ENCODE measurements around the gene AOC2. TPM values are rescaled to one million over a fixed set of nuclear protein-coding genes. Genes with fewer than 3 reads are reported as not detected.

The AOC2 gene
- total and polyA plus RNA-seq, 2 of the 13 experiments (the other 11 are each of a cell fraction or from before 2014, with no cell fraction given), result 1.2 to 3.3 TPM

GRCh38 chr17:42804918-42805367, 39.4 kb upstream of the AOC2 start (continued):
- TF ChIP-seq ZNF629 (CRISPR knock-in tag; conservative IDR thresholded peaks at IDR 0.05), result no peak
- peak; percentile 70; the same call in 1 of the 2 replicates for TF ChIP-seq ZNF24 (IDR thresholded peaks at IDR 0.05)
- TF ChIP-seq ATF3 (CRISPR knock-in tag; IDR thresholded peaks at IDR 0.05), result no peak
- TF ChIP-seq UBTF (CRISPR knock-in tag; IDR thresholded peaks at IDR 0.05), result no peak
- TF ChIP-seq GABPB1 (CRISPR knock-in tag; IDR thresholded peaks at IDR 0.05), result no peak
- 0 out of 2 replicates have a peak, but pooled peaks have one; percentile 24 for TF ChIP-seq ZNF281 (CRISPR knock-in tag; IDR thresholded peaks at IDR 0.05; ENCODE audit: borderline replicate concordance)
- TF ChIP-seq RNF2 (conservative IDR thresholded peaks at IDR 0.05; ENCODE audit: low read depth), result no peak
- TF ChIP-seq MEIS1 (CRISPR knock-in tag; IDR thresholded peaks at IDR 0.05; ENCODE audit: borderline replicate concordance), result no peak
- TF ChIP-seq ARHGAP35 (CRISPR knock-in tag; IDR thresholded peaks at IDR 0.05; ENCODE audit: borderline replicate concordance), result no peak
- no peak for TF ChIP-seq ZBTB3 (CRISPR knock-in tag; IDR thresholded peaks at IDR 0.05; ENCODE audit: borderline replicate concordance, low read depth)
- no peak for TF ChIP-seq POLR2AphosphoS2 (IDR thresholded peaks at IDR 0.05; ENCODE audit: low read depth, low read length)
- 0 out of 2 replicates have a peak, but pooled peaks have one; percentile 48 for TF ChIP-seq TARDBP (CRISPR knock-in tag; IDR thresholded peaks at IDR 0.05)
- TF ChIP-seq TIGD3 (CRISPR knock-in tag; IDR thresholded peaks at IDR 0.05; ENCODE audit: borderline replicate concordance), result no peak
- TF ChIP-seq ZNF205 (CRISPR knock-in tag; IDR thresholded peaks at IDR 0.05), result no peak
- TF ChIP-seq ZBTB37 (CRISPR knock-in tag; IDR thresholded peaks at IDR 0.05), result no peak
- no peak for TF ChIP-seq ZNF572 (CRISPR knock-in tag; IDR thresholded peaks at IDR 0.05)
- no peak for TF ChIP-seq NRL (CRISPR knock-in tag; IDR thresholded peaks at IDR 0.05; ENCODE audit: borderline replicate concordance)
- no peak for TF ChIP-seq ZNF235 (CRISPR knock-in tag; IDR thresholded peaks at IDR 0.05; ENCODE audit: borderline replicate concordance)
- no peak for TF ChIP-seq BCLAF1 (IDR thresholded peaks at IDR 0.05)

Data from HepG2 (cell line).